HFFc6 (cell line): ENCODE data around the gene POU6F2. TPM values are rescaled to one million over a fixed set of nuclear protein-coding genes. Genes with fewer than 3 reads are reported as not detected.

Experiments used
- DNase-seq: peaks from one replicate; pipeline ENCODE4 v3.0.0-alpha.2; 2018
- H3K27ac Mint-ChIP-seq: 2 replicates; pipeline ENCODE4 v1.8.0; 2020; ENCODE audit warnings: mild to moderate bottlenecking, mixed read lengths
- H3K27me3 Mint-ChIP-seq: 2 replicates; pipeline ENCODE4 v1.8.0; 2021; ENCODE audit warnings: mild to moderate bottlenecking, moderate library complexity, mixed read lengths; ENCODE audit not compliant: insufficient read depth
- H3K36me3 Mint-ChIP-seq: 2 replicates; pipeline ENCODE4 v1.8.0; 2021; ENCODE audit warnings: low read depth, mixed read lengths
- H3K4me1 Mint-ChIP-seq: 2 replicates; pipeline ENCODE4 v1.8.0; 2020; ENCODE audit warnings: low read depth, mixed read lengths
- H3K4me3 Mint-ChIP-seq: 2 replicates; pipeline ENCODE4 v1.8.0; 2020; ENCODE audit warnings: mild to moderate bottlenecking, moderate library complexity, mixed read lengths
- H3K9me3 Mint-ChIP-seq: 2 replicates; pipeline ENCODE4 v1.8.0; 2020; ENCODE audit warnings: mild to moderate bottlenecking, mixed read lengths
- CTCF ChIP-seq: fragments of 200-600 bp; sonication (generic); IDR thresholded peaks from 2 replicates; pipeline ENCODE4 v1.5.0; 2021; ENCODE audit warnings: antibody characterized with exemption, mild to moderate bottlenecking
- total RNA-seq, 6 experiments: library from RNA; stranded (reverse); fragmentation: NEBNext Ultra II Directional; extraction: Animal tissue kit (Norgen Biotek cat#: 25700); gene quantifications; 2 replicates in 1 of 6; 3 replicates in 5 of 6; pipeline ENCODE4 v1.2.3, GENCODE V29; 2021

POU6F2 gene
- total RNA-seq, 6 experiments from 2014 or later: not detected

DNA sequence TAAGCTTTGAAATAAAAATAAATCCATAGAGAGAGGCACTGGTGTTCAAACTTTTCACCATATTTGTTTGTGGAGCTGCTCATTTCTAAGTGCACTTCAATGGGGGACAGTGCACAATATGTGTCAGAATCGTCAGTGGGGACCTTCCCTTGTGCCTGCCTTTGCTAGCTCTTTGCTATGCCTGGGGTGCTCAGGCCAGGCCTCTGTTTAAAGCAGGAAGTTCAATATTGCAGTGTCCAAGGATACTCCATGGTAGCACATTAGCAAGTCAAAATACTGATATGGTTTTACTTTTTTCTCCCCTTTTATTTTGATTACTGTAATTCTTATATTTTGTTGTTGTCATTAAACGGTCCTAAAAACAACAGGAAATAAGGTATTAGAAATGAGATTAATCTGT lies 113.4 kb downstream of the POU6F2 start:
- no peak overlapping the region for H3K4me3 Mint-ChIP-seq
- no peaks in the 10 kb centered on the region for H3K36me3 Mint-ChIP-seq
- H3K9me3 Mint-ChIP-seq: no peaks in the 10 kb centered on the region
- no peak overlapping the region for H3K27ac Mint-ChIP-seq
- no peak for TF ChIP-seq CTCF
- no peaks in the 10 kb centered on the region for H3K4me1 Mint-ChIP-seq
- no peak for DNase-seq
- peaks cover 6% of the 10 kb centered on the region; the same call in 1 of the 2 replicates for H3K27me3 Mint-ChIP-seq

DNA sequence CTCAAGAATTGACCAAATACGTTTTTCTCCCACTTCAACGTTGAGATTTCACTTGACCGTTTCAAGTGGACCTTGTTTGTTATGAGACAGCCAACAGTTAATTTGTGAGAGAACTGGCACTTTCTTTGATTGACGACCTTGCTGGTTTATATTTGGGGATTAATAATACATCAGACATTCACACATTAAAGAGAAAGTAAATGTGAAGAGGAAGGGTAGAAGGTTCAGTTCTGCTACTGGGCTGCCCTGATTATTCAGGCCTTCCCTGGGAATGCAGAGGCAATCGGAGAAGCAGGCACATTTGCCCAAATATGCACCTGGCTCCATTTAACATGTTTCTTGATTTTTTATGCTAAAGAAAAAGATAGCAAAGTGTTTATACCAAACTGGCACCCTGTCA lies 114.1 kb downstream of the POU6F2 start:
- Mint-ChIP-seq H3K27me3 (peaks cover 2% of the 10 kb centered on the region; the same call in 1 of the 2 replicates), H3K4me3 (no peak overlapping the region), H3K36me3 (no peaks in the 10 kb centered on the region), H3K9me3 (no peaks in the 10 kb centered on the region), H3K4me1 (no peaks in the 10 kb centered on the region), H3K27ac (no peak overlapping the region)
- no peak for DNase-seq
- TF ChIP-seq CTCF: no peak

- no peak for TF ChIP-seq CTCF
- DNase-seq: no peak
- Mint-ChIP-seq H3K36me3 (no peaks in the 10 kb centered on the region), H3K4me3 (no peak overlapping the region), H3K9me3 (no peaks in the 10 kb centered on the region), H3K4me1 (no peaks in the 10 kb centered on the region), H3K27ac (no peak overlapping the region), H3K27me3 (no peaks in the 10 kb centered on the region)
Measured at GRCh38 chr7:39094731-39095130, 117.0 kb downstream of the POU6F2 start.

DNA sequence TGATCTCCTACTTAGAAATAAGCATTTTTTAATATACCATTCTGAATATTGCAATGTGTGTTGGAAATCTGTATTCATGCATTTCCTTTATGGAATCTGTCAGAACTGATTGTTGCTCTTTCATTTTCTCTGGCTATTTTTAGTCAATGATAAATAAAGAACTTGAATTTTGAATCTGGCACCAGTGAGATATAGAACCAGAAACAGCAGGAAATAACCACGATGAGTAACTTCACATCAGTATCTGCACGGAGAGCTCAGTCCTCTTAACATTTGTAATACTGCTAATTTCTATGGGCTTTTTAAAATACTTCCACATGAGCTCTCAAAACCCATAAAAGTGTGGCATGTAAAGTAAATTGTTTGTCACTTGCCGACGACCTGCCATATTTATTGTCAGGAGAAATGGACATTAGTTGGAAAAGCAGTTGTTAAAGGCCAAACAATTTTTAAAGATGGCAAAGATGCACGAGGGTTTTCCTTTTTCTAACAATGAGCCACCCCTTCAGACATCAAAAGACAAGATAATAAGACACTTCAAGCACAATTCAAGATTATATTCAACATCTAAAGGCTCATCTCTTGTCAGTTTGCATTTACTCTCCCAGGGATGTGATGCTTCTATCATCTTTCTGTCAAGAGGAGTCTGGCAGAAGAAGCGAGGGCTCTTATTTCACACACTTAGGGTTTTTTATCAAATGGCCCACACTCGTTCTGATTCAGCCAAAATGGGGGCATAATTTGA lies 118.3 kb downstream of the POU6F2 start:
- H3K9me3 Mint-ChIP-seq: no peaks in the 10 kb centered on the region

DNA sequence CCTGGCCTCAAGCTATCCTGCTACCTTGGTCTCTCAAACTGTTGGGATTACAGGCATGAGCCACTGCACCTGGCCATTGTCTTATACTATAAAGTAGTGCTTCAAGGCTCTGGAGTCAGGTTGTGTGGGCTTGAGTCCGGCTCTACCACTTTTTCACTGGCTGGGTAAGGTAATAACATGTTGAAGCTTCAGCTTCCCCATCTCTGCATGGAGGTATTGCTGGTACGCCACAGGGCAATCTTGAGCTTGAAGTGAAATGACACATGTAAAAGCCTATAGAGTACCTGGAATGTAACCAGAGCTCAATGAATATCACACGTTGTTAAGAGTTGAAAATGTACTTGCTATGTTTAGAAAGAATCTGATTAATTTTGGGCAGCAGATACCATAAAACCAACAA lies 120.8 kb downstream of the POU6F2 start:
- Mint-ChIP-seq H3K4me1 (no peaks in the 10 kb centered on the region), H3K9me3 (no peaks in the 10 kb centered on the region), H3K36me3 (no peaks in the 10 kb centered on the region), H3K27me3 (peaks cover 1% of the 10 kb centered on the region; the same call in 1 of the 2 replicates), H3K4me3 (no peak overlapping the region), H3K27ac (no peak overlapping the region)
- no peak for DNase-seq
- no peak for TF ChIP-seq CTCF

More for the DNA sequence above, 118.3 kb downstream of the POU6F2 start:
- Mint-ChIP-seq H3K36me3 (no peaks in the 10 kb centered on the region), H3K27me3 (no peaks in the 10 kb centered on the region), H3K4me1 (no peaks in the 10 kb centered on the region), H3K27ac (no peak overlapping the region), H3K4me3 (no peak overlapping the region)
- DNase-seq: no peak
- TF ChIP-seq CTCF: no peak
